ENCODE results near the gene CDH23. TPM values are rescaled to one million over a fixed set of nuclear protein-coding genes. Genes with fewer than 3 reads are reported as not detected.

Gene CDH23
- total RNA-seq, 4 donors from 2014 or later, result 13.8 to 20.1 (median 17.3) TPM

- DNase-seq (ENCODE audit: low spot score in 2 of 2), result no peak
- TF ChIP-seq CTCF (IDR thresholded peaks at IDR 0.05) (no peak), POLR2A (IDR thresholded peaks at IDR 0.05) (no peak), EP300 (IDR thresholded peaks at IDR 0.05) (no peak)
- no peaks in the 10 kb centered on the region for H3K36me3 ChIP-seq
- no peaks in the 10 kb centered on the region for H3K27me3 ChIP-seq
- H3K4me3 ChIP-seq, result no peak overlapping the region
- no peaks in the 10 kb centered on the region for H3K4me1 ChIP-seq
- no peak overlapping the region for H3K27ac ChIP-seq
- WGBS, 2 donors, result 43 to 55% methylated on average over 5 of the region's 5 CpGs
- H3K9me3 ChIP-seq, result no peaks in the 10 kb centered on the region
Measured at GRCh38 chr10:71667387-71667752, 270.6 kb downstream of the CDH23 start.

GRCh38 chr10:71671994-71672946, 275.6 kb downstream of the CDH23 start:
- Histone ChIP-seq H3K4me3 (no peak overlapping the region), H3K36me3 (no peaks in the 10 kb centered on the region), H3K4me1 (no peaks in the 10 kb centered on the region), H3K27me3 (no peaks in the 10 kb centered on the region), H3K9me3 (no peaks in the 10 kb centered on the region), H3K27ac (no peak overlapping the region)
- no peak for TF ChIP-seq EP300 (IDR thresholded peaks at IDR 0.05)
- TF ChIP-seq CTCF (IDR thresholded peaks at IDR 0.05), result no peak
- 60 to 68% methylated on average over 16 of the region's 16 CpGs for WGBS, 2 donors
- no peak for DNase-seq (ENCODE audit: low spot score in 2 of 2)

- Histone ChIP-seq H3K27ac (no peak overlapping the region), H3K27me3 (no peaks in the 10 kb centered on the region), H3K9me3 (no peaks in the 10 kb centered on the region), H3K36me3 (peaks cover 0 to 12% (median 0%) of the 10 kb centered on the region in 3 donors), H3K4me3 (no peak overlapping the region), H3K4me1 (no peaks in the 10 kb centered on the region)
- WGBS, 2 donors, result 91 to 96% methylated on average over 6 of the region's 6 CpGs
- no peak for DNase-seq (ENCODE audit: low spot score in 2 of 2)
- TF ChIP-seq EP300 (IDR thresholded peaks at IDR 0.05) (no peak), POLR2A (IDR thresholded peaks at IDR 0.05) (no peak), CTCF (IDR thresholded peaks at IDR 0.05) (no peak)
Measured at GRCh38 chr10:71675295-71675970, 278.7 kb downstream of the CDH23 start.

- no peaks in the 10 kb centered on the region for H3K4me1 ChIP-seq
- H3K9me3 ChIP-seq, result no peaks in the 10 kb centered on the region
- no peaks in the 10 kb centered on the region for H3K27me3 ChIP-seq
- H3K4me3 ChIP-seq, result no peak overlapping the region
- no peak for DNase-seq (ENCODE audit: low spot score in 2 of 2)
- TF ChIP-seq POLR2A (IDR thresholded peaks at IDR 0.05) (no peak), EP300 (IDR thresholded peaks at IDR 0.05) (no peak), CTCF (IDR thresholded peaks at IDR 0.05) (no peak)
- 87 to 90% methylated on average over 17 of the region's 17 CpGs for WGBS, 2 donors
- peaks cover 0 to 12% (median 0%) of the 10 kb centered on the region in 3 donors for H3K36me3 ChIP-seq
- no peak overlapping the region for H3K27ac ChIP-seq
Measured at GRCh38 chr10:71677261-71677660, 280.5 kb downstream of the CDH23 start.
